Measurements from ENCODE around the gene C6orf15.

The C6orf15 gene

DNA sequence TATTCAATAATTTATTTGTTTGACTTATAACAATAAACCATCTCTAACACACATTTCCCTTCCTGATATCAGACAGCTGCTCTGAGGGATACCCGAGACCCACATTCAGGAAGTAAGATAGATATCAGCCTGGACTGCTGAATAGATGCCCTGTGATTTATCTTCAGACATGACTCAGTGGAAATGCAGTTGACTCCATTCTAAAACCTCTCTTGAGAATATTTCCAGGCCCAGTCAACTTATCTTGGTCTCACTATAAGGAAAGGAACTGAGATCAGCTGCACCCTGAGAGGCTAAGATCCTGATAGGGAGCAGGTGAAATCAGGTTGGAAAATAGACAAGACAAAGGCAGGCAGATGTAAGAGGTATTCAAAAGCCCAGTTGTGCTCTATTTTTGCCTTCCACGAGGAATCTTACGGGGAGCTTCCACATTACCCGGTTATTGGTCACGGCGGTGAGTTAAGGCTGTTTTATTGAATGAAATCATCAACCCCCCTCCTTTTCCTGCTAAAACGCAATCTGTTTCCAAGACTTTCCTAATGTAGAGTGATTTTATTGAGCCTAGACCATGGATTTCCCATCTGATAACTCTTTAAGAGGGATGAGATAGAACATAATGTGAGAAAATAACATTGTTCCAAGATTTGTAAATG, 25.5 kb downstream of the C6orf15 start:
- no peaks in the 10 kb centered on the region for H4K20me1 ChIP-seq
- peak overlapping the region in 10 of 11 experiments; percentile 0 to 44 (median 21); a peak in 13 of 22 replicates for H3K4me2 ChIP-seq
- H3K9me3 ChIP-seq (replicated peaks in 1 of 11), result no peaks in the 10 kb centered on the region
- peak overlapping the region in 2 of 11 experiments; percentile 13 to 23; a peak in 1 of 22 replicates for H3K27ac ChIP-seq
- H3K4me3 ChIP-seq, result no peak overlapping the region
- H3K9ac ChIP-seq, result peak overlapping the region in 1 of 11 experiments; percentile 7; a peak in 3 of 22 replicates
- peaks cover 10 to 37% (median 26%) of the 10 kb centered on the region in 10 experiments for H3K4me1 ChIP-seq
- H3K36me3 ChIP-seq, result no peaks in the 10 kb centered on the region
- no peak for TF ChIP-seq Cebpa-rat (IDR thresholded peaks at IDR 0.05)
- no peaks in the 10 kb centered on the region for H3K27me3 ChIP-seq

DNA sequence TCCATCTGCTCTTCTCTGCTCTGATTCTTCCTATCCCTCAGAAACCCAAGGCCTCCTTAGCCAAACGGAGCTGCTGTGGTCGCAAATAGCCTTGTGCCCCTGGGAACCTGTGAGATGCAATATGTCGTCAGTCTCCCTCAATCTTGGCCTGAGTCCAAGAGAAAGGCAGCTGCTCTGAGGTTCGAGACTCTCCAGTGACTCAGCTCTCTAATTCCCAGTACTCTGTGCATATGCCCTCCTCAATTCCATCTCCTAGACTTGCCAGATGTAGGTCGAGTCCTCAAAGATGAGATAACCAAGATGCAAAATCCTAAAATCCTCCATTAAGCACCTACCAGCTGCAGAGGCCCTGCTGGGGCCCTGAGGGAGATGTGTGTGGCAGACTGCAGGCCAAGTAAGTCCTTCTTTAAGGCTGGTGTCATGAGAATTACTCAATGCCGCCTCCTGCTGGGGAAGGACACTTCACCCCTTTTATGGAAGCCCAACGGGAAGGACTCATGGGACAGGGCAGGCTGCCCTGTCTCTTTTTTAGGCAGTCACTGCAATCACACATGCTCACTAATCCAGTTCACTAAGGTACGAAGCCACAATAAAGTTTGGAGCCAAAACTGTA, 28.5 kb downstream of the C6orf15 start:
- Histone ChIP-seq H3K4me1 (peaks cover 10 to 40% (median 30%) of the 10 kb centered on the region in 10 experiments), H3K4me3 (no peak overlapping the region), H3K27ac (peak overlapping the region in 4 of 11 experiments; percentile 27 to 58 (median 56); a peak in 8 of 22 replicates), H3K9me3 (replicated peaks in 1 of 11) (no peaks in the 10 kb centered on the region), H4K20me1 (no peaks in the 10 kb centered on the region), H3K27me3 (no peaks in the 10 kb centered on the region), H3K9ac (peak overlapping the region in 3 of 11 experiments; percentile 34 to 44 (median 37); a peak in 4 of 22 replicates), H3K36me3 (no peaks in the 10 kb centered on the region), H3K4me2 (peak overlapping the region in 9 of 11 experiments; percentile 34 to 74 (median 53); a peak in 19 of 22 replicates)
- TF ChIP-seq Cebpa-rat (IDR thresholded peaks at IDR 0.05), result peak in 2 of 11 experiments; percentile 24 to 56; a peak in 1 of 22 replicates

DNA sequence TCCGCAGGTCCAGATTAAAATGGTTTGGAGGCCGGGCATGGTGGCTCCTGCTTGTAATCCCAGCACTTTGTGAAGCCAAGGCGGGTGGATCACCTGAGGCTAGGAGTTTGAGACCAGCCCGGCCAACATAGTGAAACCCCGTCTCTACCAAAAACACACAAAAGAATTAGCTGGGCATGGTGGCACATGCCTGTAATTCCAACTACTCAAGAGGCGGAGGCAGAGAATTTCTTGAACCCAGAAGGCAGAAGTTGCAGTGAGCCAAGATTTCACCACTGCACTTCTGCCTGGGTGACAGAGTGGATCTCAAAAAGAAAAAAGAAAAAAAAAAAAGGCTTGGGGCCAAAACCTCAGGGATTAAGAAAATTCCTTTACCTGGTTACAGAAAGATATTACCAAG, 30.5 kb downstream of the C6orf15 start:
- peak overlapping the region in 1 of 11 experiments; percentile 72; a peak in 1 of 22 replicates for H3K4me2 ChIP-seq
- H3K4me3 ChIP-seq, result no peak overlapping the region
- H3K9ac ChIP-seq, result no peak overlapping the region
- peaks cover 4 to 42% (median 30%) of the 10 kb centered on the region in 10 experiments for H3K4me1 ChIP-seq
- no peaks in the 10 kb centered on the region for H3K27me3 ChIP-seq
- no peaks in the 10 kb centered on the region for H4K20me1 ChIP-seq
- H3K9me3 ChIP-seq (replicated peaks in 1 of 11), result no peaks in the 10 kb centered on the region
- no peaks in the 10 kb centered on the region for H3K36me3 ChIP-seq
- TF ChIP-seq Cebpa-rat (IDR thresholded peaks at IDR 0.05), result no peak
- H3K27ac ChIP-seq, result no peak overlapping the region

DNA sequence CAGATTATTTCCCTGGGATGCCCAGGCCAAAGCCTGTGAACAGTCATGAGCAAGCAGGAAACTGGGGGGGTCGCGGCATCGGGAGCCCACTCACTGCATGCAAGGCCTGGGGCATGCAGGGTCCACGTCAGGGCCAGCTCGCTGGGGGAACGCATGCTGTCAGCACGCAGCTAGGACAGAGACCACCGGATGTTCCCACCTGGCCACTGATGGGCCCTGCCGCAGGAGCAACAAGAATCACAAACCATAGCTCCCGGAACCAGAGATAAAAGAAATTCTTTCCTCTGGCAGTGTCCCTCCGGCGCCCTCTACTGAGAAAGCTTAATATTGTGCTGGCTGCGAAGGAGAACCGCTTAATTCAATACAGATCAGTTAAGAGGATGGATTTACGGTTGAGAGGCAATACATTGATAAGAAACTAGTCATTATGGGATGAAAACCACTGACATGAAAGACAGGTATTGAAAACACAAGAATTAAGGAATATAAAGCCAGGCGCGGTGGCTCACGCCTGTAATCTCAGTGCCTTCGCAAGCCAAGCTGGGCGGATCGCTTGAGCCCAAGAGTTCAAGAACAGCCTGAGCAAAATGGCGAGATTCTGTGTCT, 32.6 kb downstream of the C6orf15 start:
- H3K27me3 ChIP-seq, result no peaks in the 10 kb centered on the region
- H3K9ac ChIP-seq, result peak overlapping the region in 9 of 11 experiments; percentile 22 to 71 (median 59); a peak in 15 of 22 replicates
- peak overlapping the region in 7 of 11 experiments; percentile 17 to 62 (median 43); a peak in 6 of 22 replicates for H3K27ac ChIP-seq

DNA sequence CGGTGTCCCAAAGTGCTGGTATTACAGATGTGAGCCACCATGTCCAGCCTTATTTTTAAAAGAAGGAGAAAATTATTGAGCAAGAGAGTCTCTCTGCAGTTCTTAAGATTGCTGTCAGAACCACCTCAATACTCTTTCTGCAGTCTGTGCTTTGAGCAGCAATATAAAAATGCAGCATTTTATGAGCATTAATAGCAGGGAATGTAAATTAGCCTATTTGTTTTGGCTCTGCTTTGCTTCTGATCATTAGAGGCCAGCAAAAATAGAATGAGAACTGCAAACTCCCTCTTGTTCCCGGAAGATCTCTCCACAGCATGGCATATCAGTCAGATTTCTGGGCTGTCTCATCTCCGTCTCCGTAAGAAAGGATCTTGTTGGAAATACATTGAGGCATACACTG, 35.8 kb downstream of the C6orf15 start:
- Histone ChIP-seq H3K4me2 (peak overlapping the region in 4 of 11 experiments; percentile 7 to 36 (median 31); a peak in 2 of 22 replicates), H3K9ac (0 out of 22 replicates have a peak overlapping the region, but pooled peaks of 1 of the 11 experiments have one; percentile 13), H3K4me1 (peaks cover 0 to 18% (median 11%) of the 10 kb centered on the region in 10 experiments; a peak in 14 of 20 replicates), H3K27ac (no peak overlapping the region), H3K27me3 (no peaks in the 10 kb centered on the region), H4K20me1 (no peaks in the 10 kb centered on the region), H3K9me3 (replicated peaks in 1 of 11) (no peaks in the 10 kb centered on the region), H3K36me3 (no peaks in the 10 kb centered on the region), H3K4me3 (no peak overlapping the region)
- no peak for TF ChIP-seq Cebpa-rat (IDR thresholded peaks at IDR 0.05)

More for the DNA sequence above, 32.6 kb downstream of the C6orf15 start:
- Histone ChIP-seq H3K4me1 (peaks cover 0 to 40% (median 29%) of the 10 kb centered on the region in 10 experiments; a peak in 17 of 20 replicates), H3K4me2 (peak overlapping the region; percentile 68 to 92 (median 80)), H3K4me3 (peak overlapping the region; percentile 27 to 57 (median 42); a peak in 15 of 20 replicates), H3K36me3 (no peaks in the 10 kb centered on the region), H3K9me3 (replicated peaks in 1 of 11) (no peaks in the 10 kb centered on the region), H4K20me1 (no peaks in the 10 kb centered on the region)
- TF ChIP-seq Cebpa-rat (IDR thresholded peaks at IDR 0.05), result no peak

DNA sequence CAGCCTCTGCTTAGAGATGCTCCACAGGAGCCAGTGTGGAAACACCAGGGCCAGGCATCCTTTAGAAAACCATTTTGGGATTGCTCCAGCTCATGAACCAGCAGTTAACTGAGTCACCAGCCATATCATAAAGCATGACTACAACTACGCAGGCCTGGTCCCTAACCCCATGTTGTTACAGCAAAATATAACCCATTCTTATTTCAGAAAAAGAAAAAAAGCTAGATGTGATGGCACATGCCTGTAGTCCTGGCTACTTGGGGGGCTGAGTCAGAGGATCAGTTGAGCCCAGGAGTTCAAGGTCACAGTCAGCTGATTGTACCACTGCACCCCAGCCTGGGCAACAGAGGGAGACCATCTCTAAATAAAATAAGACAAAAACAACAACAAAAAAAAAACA, 36.8 kb downstream of the C6orf15 start:
- H3K9ac ChIP-seq, result no peak overlapping the region
- no peak overlapping the region for H3K4me3 ChIP-seq
- no peaks in the 10 kb centered on the region for H3K27me3 ChIP-seq
- no peak overlapping the region for H3K27ac ChIP-seq
- no peaks in the 10 kb centered on the region for H3K36me3 ChIP-seq
- no peak overlapping the region for H3K4me2 ChIP-seq
- H3K4me1 ChIP-seq, result peaks cover 0 to 18% (median 11%) of the 10 kb centered on the region in 10 experiments; a peak in 14 of 20 replicates
- no peaks in the 10 kb centered on the region for H3K9me3 ChIP-seq (replicated peaks in 1 of 11)
- TF ChIP-seq Cebpa-rat (IDR thresholded peaks at IDR 0.05), result no peak
- H4K20me1 ChIP-seq, result no peaks in the 10 kb centered on the region

DNA sequence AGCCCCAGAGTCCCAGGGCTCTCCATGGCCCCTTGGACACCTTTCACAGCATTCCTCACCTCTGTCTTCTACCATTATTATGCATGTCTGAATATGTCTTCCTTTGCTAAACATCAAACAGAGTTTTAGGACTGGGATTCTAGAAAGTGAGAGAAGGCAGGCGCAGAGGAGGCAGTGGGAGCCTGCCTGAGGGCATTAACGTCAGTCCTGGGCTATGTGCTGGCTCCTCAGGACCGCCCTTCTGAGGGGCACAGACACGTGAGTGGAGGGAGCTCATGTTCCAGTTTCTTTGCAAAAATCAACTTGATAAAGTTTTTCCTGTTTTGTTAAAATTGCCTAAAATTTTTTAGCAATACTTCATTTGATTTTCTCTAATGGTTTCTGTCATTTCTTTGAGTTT, 38.0 kb downstream of the C6orf15 start:
- Histone ChIP-seq H3K9me3 (replicated peaks in 1 of 11) (no peaks in the 10 kb centered on the region), H3K36me3 (no peaks in the 10 kb centered on the region), H4K20me1 (no peaks in the 10 kb centered on the region), H3K4me3 (no peak overlapping the region), H3K27ac (no peak overlapping the region), H3K4me1 (peaks cover 0 to 15% (median 10%) of the 10 kb centered on the region in 10 experiments; a peak in 14 of 20 replicates), H3K4me2 (no peak overlapping the region), H3K27me3 (no peaks in the 10 kb centered on the region), H3K9ac (no peak overlapping the region)
- no peak for TF ChIP-seq Cebpa-rat (IDR thresholded peaks at IDR 0.05)

DNA sequence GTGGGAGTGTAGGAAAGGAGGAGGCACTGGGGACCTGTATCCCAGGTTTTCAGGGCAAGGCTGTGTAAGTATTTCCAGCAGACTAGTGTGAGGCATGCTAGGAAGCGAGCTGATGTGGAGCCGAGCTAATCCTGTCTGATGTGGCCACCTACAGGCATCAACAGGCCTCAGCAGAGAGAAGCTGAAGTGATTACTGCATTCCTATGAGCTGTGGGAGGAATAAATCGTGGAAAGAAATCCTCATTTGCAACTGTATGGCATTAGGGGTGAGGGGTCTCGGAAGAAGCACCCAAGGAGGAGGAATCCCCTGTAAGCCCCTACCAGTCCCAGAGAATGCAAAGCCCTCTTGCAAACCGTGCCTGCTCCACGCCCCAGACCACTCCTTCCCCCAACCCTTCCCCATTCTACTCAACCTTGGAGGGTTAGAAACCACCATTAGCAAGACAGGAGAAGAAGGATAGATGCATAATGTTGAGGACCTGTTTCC, 41.6 kb downstream of the C6orf15 start:
- no peak overlapping the region for H3K4me3 ChIP-seq
- TF ChIP-seq Cebpa-rat (IDR thresholded peaks at IDR 0.05), result no peak
- H3K4me2 ChIP-seq, result no peak overlapping the region
- H3K27ac ChIP-seq, result no peak overlapping the region
- no peak overlapping the region for H3K9ac ChIP-seq
- no peaks in the 10 kb centered on the region for H4K20me1 ChIP-seq
- H3K4me1 ChIP-seq, result no peaks in the 10 kb centered on the region
- no peaks in the 10 kb centered on the region for H3K9me3 ChIP-seq (replicated peaks in 1 of 11)
- H3K36me3 ChIP-seq, result no peaks in the 10 kb centered on the region; a peak in 1 of 22 replicates
- no peaks in the 10 kb centered on the region for H3K27me3 ChIP-seq

Measured in BLaER1 treated with 17β-estradiol and CSF1 and Interleukin-3, amounts not matched to agents 10 nM and 100 nM (cell line).